Measurements from ENCODE around the gene ESR2. TPM values are rescaled to one million over a fixed set of nuclear protein-coding genes. Genes with fewer than 3 reads are reported as not detected.
"Not testable (repeated sequence)": the region's sequence is repeated elsewhere in the genome, so short reads cannot be mapped to it uniquely, and the experiment has no call there.

Gene ESR2
- total RNA-seq, 1 donor from 2014 or later: 0.21 TPM

GRCh38 chr14:64126548-64126947 lies 167.6 kb downstream of the ESR2 start:
- DNase-seq: no peak

- DNase-seq: no peak
These were observed 168.9 kb downstream of the ESR2 start for GRCh38 chr14:64125270-64125669.

- DNase-seq: no peak
These were observed 170.8 kb downstream of the ESR2 start for GRCh38 chr14:64123241-64123822.

GRCh38 chr14:64119980-64120379 lies 174.2 kb downstream of the ESR2 start:
- DNase-seq: no peak

GRCh38 chr14:64119500-64119899 lies 174.7 kb downstream of the ESR2 start:
- DNase-seq: no peak

- DNase-seq: no peak
These were observed 175.3 kb downstream of the ESR2 start for GRCh38 chr14:64118892-64119291.

- not testable (repeated sequence) for DNase-seq
These were observed 175.8 kb downstream of the ESR2 start for GRCh38 chr14:64118403-64118742.

- peak; percentile 88 for DNase-seq
These were observed 176.3 kb downstream of the ESR2 start for GRCh38 chr14:64117671-64118402.

- no peak for DNase-seq
These were observed 178.8 kb downstream of the ESR2 start for GRCh38 chr14:64115401-64115800.

GRCh38 chr14:64114796-64115195 lies 179.4 kb downstream of the ESR2 start:
- no peak for DNase-seq

- peak; percentile 41 for DNase-seq
These were observed 180.0 kb downstream of the ESR2 start for GRCh38 chr14:64114166-64114565.

- peak; percentile 49 for DNase-seq
These were observed 181.1 kb downstream of the ESR2 start for GRCh38 chr14:64112867-64113678.

- no peak for DNase-seq
These were observed 183.4 kb downstream of the ESR2 start for GRCh38 chr14:64110802-64111201.

GRCh38 chr14:64109819-64110554 lies 184.2 kb downstream of the ESR2 start:
- DNase-seq: no peak

- no peak for DNase-seq
These were observed 186.7 kb downstream of the ESR2 start for GRCh38 chr14:64107438-64107837.

GRCh38 chr14:64098120-64098519 lies 196.1 kb downstream of the ESR2 start:
- no peak for DNase-seq

- no peak for DNase-seq
These were observed 198.6 kb downstream of the ESR2 start for GRCh38 chr14:64095620-64096019.

GRCh38 chr14:64092940-64093339 lies 201.2 kb downstream of the ESR2 start:
- no peak for DNase-seq

- DNase-seq: no peak
These were observed 201.8 kb downstream of the ESR2 start for GRCh38 chr14:64092338-64092737.

- no peak for DNase-seq
These were observed 203.0 kb downstream of the ESR2 start for GRCh38 chr14:64091217-64091616.

GRCh38 chr14:64089920-64090319 lies 204.3 kb downstream of the ESR2 start:
- no peak for DNase-seq

- no peak for DNase-seq
These were observed 205.6 kb downstream of the ESR2 start for GRCh38 chr14:64088647-64088964.

- DNase-seq: no peak
These were observed 211.3 kb downstream of the ESR2 start for GRCh38 chr14:64082837-64083236.
